ENCODE results near the gene FOXP2. TPM values are rescaled to one million over a fixed set of nuclear protein-coding genes. Genes with fewer than 3 reads are reported as not detected.

The FOXP2 gene
- total and polyA plus RNA-seq, 10 of the 15 experiments (the other 5 are each of a cell fraction or from before 2014, with no cell fraction given), result 0.99 to 2.5 (median 1.8) TPM

- TF ChIP-seq ZNF592 (IDR thresholded peaks at IDR 0.05), result no peak
- no peak for TF ChIP-seq NKRF (conservative IDR thresholded peaks at IDR 0.05)
- no peak for TF ChIP-seq SUZ12 (IDR thresholded peaks at IDR 0.05; ENCODE audit: unreplicated experiment)
- TF ChIP-seq KDM1A (IDR thresholded peaks at IDR 0.05; ENCODE audit: borderline replicate concordance), result no peak
- no peak for TF ChIP-seq ZNF274 (IDR thresholded peaks at IDR 0.05; ENCODE audit: insufficient read depth, insufficient read length)
- no peak for TF ChIP-seq FOXM1 (IDR thresholded peaks at IDR 0.05; ENCODE audit: low read depth, low read length)
These were observed 229.8 kb downstream of the FOXP2 start (continued) for GRCh38 chr7:114644455-114644854.

GRCh38 chr7:114645451-114645850, 230.8 kb downstream of the FOXP2 start:
- no TSS peak for BruUV-seq (replicated peaks)
- intact Hi-C loops (cut with micrococcal nuclease; ENCODE audit: unreplicated experiment) (no loop called here), in situ Hi-C loops (cut with MboI) (no loop called here)
- no peak for DNase-seq (ENCODE audit: low read depth, low spot score)
- H3K79me2 ChIP-seq (ENCODE audit: control insufficient read depth, insufficient read depth, low read length), result no peaks in the 10 kb centered on the region
- H2AFZ ChIP-seq (ENCODE audit: control insufficient read depth, low read depth, low read length), result no peak overlapping the region
- H3K36me3 ChIP-seq (ENCODE audit: control insufficient read depth in 2 of 2, insufficient read depth in 2 of 2, low read length in 1 of 2), result no peaks in the 10 kb centered on the region
- no peak overlapping the region for H3K9ac ChIP-seq (ENCODE audit: control insufficient read depth, insufficient read depth, low read length)
- ChIA-PET RAD21 (ENCODE audit: unreplicated experiment) (interaction anchor here (1.0 to 1.1 kb wide), 2 partner anchors 8 to 15 kb away, joined by 3 read pairs; no protein-coding TSS in a partner anchor), CTCF (no interaction called here), POLR2A (interaction anchor here (0.8 kb wide), 1 partner anchor 12 kb away, joined by 3 read pairs; no protein-coding TSS in a partner anchor), SMC1A (ENCODE audit: uncharacterized antibody, unreplicated experiment) (interaction anchor here (1.5 to 2.2 kb wide), 4 partner anchors 9 to 102 kb away, joined by 5 to 6 read pairs (median 5); no protein-coding TSS in a partner anchor)
- peak; percentile 75 for ATAC-seq
- no peaks in the 10 kb centered on the region for H3K4me1 ChIP-seq (ENCODE audit: control insufficient read depth, insufficient read depth, low read length)
- FAIRE-seq, result no peak
- no peaks in the 10 kb centered on the region for H3K9me3 ChIP-seq (replicated peaks; ENCODE audit: control insufficient read depth, insufficient read depth, low read length)
- H3K27me3 ChIP-seq (replicated peaks in 1 of 2; ENCODE audit: control insufficient read depth in 2 of 2, insufficient read depth in 2 of 2, low read length in 1 of 2), result no peaks in the 10 kb centered on the region; a peak in 1 of 4 replicates
- no peak overlapping the region for H3K4me3 ChIP-seq
- H3K4me2 ChIP-seq (ENCODE audit: control insufficient read depth, insufficient read depth), result no peak overlapping the region
- H3K27ac ChIP-seq (ENCODE audit: control insufficient read depth, insufficient read depth), result no peak overlapping the region
- H4K20me1 ChIP-seq (ENCODE audit: control insufficient read depth, insufficient read depth), result no peaks in the 10 kb centered on the region
- TF ChIP-seq ZBTB4 (CRISPR knock-in tag; IDR thresholded peaks at IDR 0.05), result no peak
- TF ChIP-seq CEBPZ (IDR thresholded peaks at IDR 0.05; ENCODE audit: low read depth, low read length), result no peak
- no peak for TF ChIP-seq TCF12 (IDR thresholded peaks at IDR 0.05; ENCODE audit: low read depth, low read length)
- TF ChIP-seq RUNX3 (IDR thresholded peaks at IDR 0.05; ENCODE audit: low read length), result no peak
- no peak for TF ChIP-seq POLR2A (IDR thresholded peaks at IDR 0.05; ENCODE audit: low read depth, low read length)

Measured in GM12878 (cell line).